H1 (cell line): ENCODE data around the gene CMIP. TPM values are rescaled to one million over a fixed set of nuclear protein-coding genes. Genes with fewer than 3 reads are reported as not detected.

Experiments used
- CTCF ChIA-PET: fragments of 300-600 bp; sonication (Branson Sonifier 250); formaldehyde crosslinking; loops from one replicate; lab custom pipeline; 2021; ENCODE audit not compliant: partially characterized antibody; lab: Charles Lee
- POLR2A ChIA-PET: fragments of 300-600 bp; sonication (Branson Sonifier 250); formaldehyde crosslinking; loops from one replicate; lab custom pipeline; 2021; ENCODE audit warnings: inconsistent platforms; ENCODE audit not compliant: partially characterized antibody; lab: Charles Lee
- DNase-seq, 2 experiments: peaks; one replicate each; pipeline versions ENCODE4 v3.0.0 to v3.0.0-alpha.2; 2010 to 2022; ENCODE audit warnings: low spot score in 2 of 2, low read depth in 1 of 2, mixed read lengths in 1 of 2
- FAIRE-seq: peaks from 2 replicates; lab custom pipeline; 2011; peaks lifted over from hg19 to GRCh38; lab: Jason Lieb, UNC
- H2AFZ ChIP-seq: 2 replicates; pipeline ENCODE4 v1.8.1; 2012; ENCODE audit warnings: low read length, inconsistent platforms
- H2AK5ac ChIP-seq: 2 replicates; pipeline ENCODE4 v1.6.1; 2013; ENCODE audit warnings: low read depth, low read length
- H2BK120ac ChIP-seq: replicated peaks from 2 replicates; pipeline ENCODE3; 2013; ENCODE audit warnings: low read depth, low read length, inconsistent platforms
- H2BK12ac ChIP-seq: 2 replicates; pipeline ENCODE4 v1.6.1; 2013; ENCODE audit warnings: low read depth, low read length
- H2BK15ac ChIP-seq: 2 replicates; pipeline ENCODE4 v1.6.1; 2013; ENCODE audit warnings: low read length
- H2BK20ac ChIP-seq: 2 replicates; pipeline ENCODE4 v1.6.1; 2013; ENCODE audit warnings: low read length
- H2BK5ac ChIP-seq: 2 replicates; pipeline ENCODE4 v1.6.1; 2013; ENCODE audit warnings: low read depth, low read length
- H3K14ac ChIP-seq: 2 replicates; pipeline ENCODE4 v1.6.1; 2013; ENCODE audit warnings: inconsistent platforms; ENCODE audit not compliant: insufficient read length
- H3K18ac ChIP-seq: 2 replicates; pipeline ENCODE4 v1.6.1; 2013; ENCODE audit warnings: low read length; ENCODE audit errors: extremely low read depth
- H3K23ac ChIP-seq: 2 replicates; pipeline ENCODE4 v1.6.1; 2013; ENCODE audit warnings: inconsistent platforms; ENCODE audit not compliant: insufficient read length
- H3K23me2 ChIP-seq: 2 replicates; pipeline ENCODE4 v1.6.1; 2013; ENCODE audit warnings: low read depth, low read length
- H3K27ac ChIP-seq: 2 replicates; pipeline ENCODE4 v1.6.1; 2011; ENCODE audit warnings: low read depth, low read length, inconsistent platforms
- H3K27me3 ChIP-seq, 4 experiments: replicated peaks in 1 of 4; 1 replicate in 1 of 4; 2 replicates in 3 of 4; pipeline versions ENCODE4 v1.6.1 to v1.8.1; 2011 to 2013; ENCODE audit warnings: low read length in 3 of 4, mild to moderate bottlenecking in 3 of 4, inconsistent platforms in 2 of 4, mixed read lengths in 2 of 4, moderate library complexity in 1 of 4; ENCODE audit not compliant: control insufficient read depth in 3 of 4, insufficient read depth in 3 of 4; ENCODE audit errors: extremely low read depth in 1 of 4
- H3K36me3 ChIP-seq, 4 experiments: 2 replicates each; pipeline versions ENCODE4 v1.6.1 to v1.8.1; 2011 to 2013; ENCODE audit warnings: mild to moderate bottlenecking in 4 of 4, low read length in 3 of 4, moderate library complexity in 2 of 4, control low read depth in 1 of 4, inconsistent platforms in 1 of 4; ENCODE audit not compliant: insufficient read depth in 4 of 4, control insufficient read depth in 2 of 4
- H3K4ac ChIP-seq: replicated peaks from 2 replicates; pipeline ENCODE3; 2013; ENCODE audit warnings: low read length, low read depth, mixed read lengths, inconsistent platforms; ENCODE audit not compliant: insufficient read length
- H3K4me1 ChIP-seq, 4 experiments: replicated peaks in 1 of 4; 1 replicate in 1 of 4; 2 replicates in 3 of 4; pipeline versions ENCODE4 v1.6.1 to v1.8.1; 2011 to 2013; ENCODE audit warnings: low read length in 3 of 4, inconsistent platforms in 2 of 4, mixed read lengths in 1 of 4; ENCODE audit not compliant: insufficient read depth in 4 of 4, control insufficient read depth in 3 of 4
- H3K4me2 ChIP-seq, 2 experiments: 2 replicates each; pipeline versions ENCODE4 v1.6.1 to v1.8.1; 2011 to 2013; ENCODE audit warnings: low read depth in 2 of 2, low read length in 2 of 2, control low read depth in 1 of 2, inconsistent platforms in 1 of 2, mild to moderate bottlenecking in 1 of 2; ENCODE audit not compliant: insufficient read depth in 1 of 2
- H3K4me3 ChIP-seq, 4 experiments: fragments of 200-600, 300-600 bp in 1 of 4; sonication (generic), shearing (Covaris generic), sonication (Bioruptor Twin) in 1 of 4; 2 replicates each; pipeline versions ENCODE4 v1.5.1 to v1.8.1; 2011 to 2016; ENCODE audit warnings: low read length in 4 of 4, low read depth in 3 of 4, control low read depth in 2 of 4, inconsistent platforms in 2 of 4, mild to moderate bottlenecking in 2 of 4, mixed read lengths in 1 of 4, moderate library complexity in 1 of 4; ENCODE audit not compliant: insufficient read depth in 2 of 4; ENCODE audit errors: extremely low read depth in 1 of 4
- H3K56ac ChIP-seq: replicated peaks from 2 replicates; pipeline ENCODE3; 2013; ENCODE audit warnings: low read depth, mild to moderate bottlenecking, mixed read lengths, low read length, inconsistent platforms; ENCODE audit not compliant: insufficient read length
- H3K79me1 ChIP-seq: 2 replicates; pipeline ENCODE4 v1.6.1; 2013; ENCODE audit warnings: low read depth, low read length, control low read depth
- H3K79me2 ChIP-seq, 2 experiments: 2 replicates each; pipeline versions ENCODE4 v1.6.1 to v1.8.1; 2012 to 2013; ENCODE audit warnings: low read length in 2 of 2, mild to moderate bottlenecking in 2 of 2, inconsistent platforms in 1 of 2; ENCODE audit not compliant: insufficient read depth in 2 of 2, control insufficient read depth in 1 of 2
- H3K9ac ChIP-seq, 4 experiments: replicated peaks in 1 of 4; 1 replicate in 1 of 4; 2 replicates in 3 of 4; pipeline versions ENCODE4 v1.6.1 to v1.8.1; 2011 to 2013; ENCODE audit warnings: low read depth in 3 of 4, low read length in 3 of 4, control low read depth in 2 of 4, mild to moderate bottlenecking in 2 of 4, moderate library complexity in 2 of 4, inconsistent platforms in 1 of 4; ENCODE audit errors: extremely low read depth in 1 of 4
- H3K9me3 ChIP-seq, 2 experiments: 2 replicates each; pipeline versions ENCODE4 v1.6.1 to v1.8.1; 2012 to 2013; ENCODE audit warnings: mild to moderate bottlenecking in 2 of 2, moderate library complexity in 2 of 2, control low read depth in 1 of 2, inconsistent platforms in 1 of 2, low read depth in 1 of 2, low read length in 1 of 2, mixed read lengths in 1 of 2; ENCODE audit not compliant: insufficient read depth in 2 of 2
- H4K20me1 ChIP-seq, 2 experiments: replicated peaks in 1 of 2; 2 replicates each; pipeline versions ENCODE3 to v1.8.1; 2011 to 2013; ENCODE audit warnings: inconsistent platforms in 2 of 2, low read length in 2 of 2, mild to moderate bottlenecking in 1 of 2; ENCODE audit not compliant: insufficient read depth in 2 of 2, control insufficient read depth in 1 of 2
- H4K5ac ChIP-seq: 2 replicates; pipeline ENCODE4 v1.6.1; 2013; ENCODE audit warnings: low read length, low read depth, mixed read lengths, inconsistent platforms; ENCODE audit not compliant: insufficient read length
- H4K8ac ChIP-seq: 2 replicates; pipeline ENCODE4 v1.8.0; 2013; ENCODE audit warnings: mild to moderate bottlenecking, moderate library complexity, low read length, inconsistent platforms; ENCODE audit not compliant: insufficient read depth; ENCODE audit errors: extremely low read depth
- H4K91ac ChIP-seq: replicated peaks from 2 replicates; pipeline ENCODE3; 2013; ENCODE audit warnings: low read length, mixed read lengths, inconsistent platforms; ENCODE audit not compliant: insufficient read length
- BACH1 ChIP-seq: IDR thresholded peaks from 2 replicates; pipeline ENCODE4 v1.6.1; 2012; ENCODE audit warnings: low read length, improper control_type of control experiment
- GTF2F1 ChIP-seq: IDR thresholded peaks from 2 replicates; pipeline ENCODE4 v1.6.1; 2012; ENCODE audit warnings: low read depth, low read length, improper control_type of control experiment, borderline replicate concordance
- HDAC2 ChIP-seq, 2 experiments: fragments of 300-600 bp in 1 of 2; sonication (generic) in 1 of 2; IDR thresholded peaks; 2 replicates each; pipeline ENCODE4 v1.6.1; 2011 to 2012; ENCODE audit warnings: low read depth in 2 of 2, low read length in 2 of 2, mild to moderate bottlenecking in 2 of 2, moderate library complexity in 2 of 2, borderline replicate concordance in 1 of 2, inconsistent platforms in 1 of 2
- JUND ChIP-seq: IDR thresholded peaks from 2 replicates; pipeline ENCODE4 v1.6.1; 2011; ENCODE audit warnings: mild to moderate bottlenecking, improper control_type of control experiment, low read length
- NANOG ChIP-seq: IDR thresholded peaks from 2 replicates; pipeline ENCODE4 v1.6.1; 2011; ENCODE audit warnings: low read length, low read depth, mild to moderate bottlenecking, inconsistent platforms; ENCODE audit not compliant: insufficient read depth, poor library complexity, severe bottlenecking
- RBBP5 ChIP-seq: IDR thresholded peaks from 2 replicates; pipeline ENCODE4 v1.7.1; 2012; ENCODE audit warnings: low read depth, mild to moderate bottlenecking, inconsistent platforms, low read length, moderate library complexity, borderline replicate concordance
- RFX5 ChIP-seq: IDR thresholded peaks from 2 replicates; pipeline ENCODE4 v1.6.1; 2011; ENCODE audit warnings: low read depth, low read length, improper control_type of control experiment, borderline replicate concordance
- RXRA ChIP-seq: IDR thresholded peaks from 2 replicates; pipeline ENCODE4 v1.6.1; 2011; ENCODE audit warnings: low read depth, mild to moderate bottlenecking, low read length, moderate library complexity; ENCODE audit not compliant: insufficient read depth
- SIN3A ChIP-seq, 2 experiments: IDR thresholded peaks in 1 of 2; conservative IDR thresholded peaks in 1 of 2; 2 replicates each; pipeline ENCODE4 v1.6.1; 2011 to 2012; ENCODE audit warnings: low read length in 2 of 2, improper control_type of control experiment in 1 of 2, low read depth in 1 of 2, mild to moderate bottlenecking in 1 of 2
- TAF7 ChIP-seq: optimal IDR thresholded peaks from 2 replicates; pipeline ENCODE3; 2011; ENCODE audit warnings: low read depth, mild to moderate bottlenecking, inconsistent platforms, low read length, moderate library complexity, borderline replicate concordance
- WGBS, 2 experiments: shearing (Covaris generic) in 1 of 2; methylation state at CpG; one replicate each; pipeline versions ENCODE4 v1.1.6 to v1.1.7; 2013 to 2015; ENCODE audit warnings: low lambda C conversion rate in 2 of 2, mixed read lengths in 2 of 2, inconsistent platforms in 1 of 2, low coverage in 1 of 2, missing lambda C conversion rate in 1 of 2; ENCODE audit not compliant: insufficient replicate concordance in 2 of 2, insufficient coverage in 1 of 2, insufficient read length in 1 of 2; ENCODE audit errors: extremely low coverage in 1 of 2, missing lambda C conversion rate in 1 of 2; 5-methylcytosine and 5-hydroxymethylcytosine counted together
- polyA plus RNA-seq, 7 experiments: library from polyadenylated mRNA; depleted of rRNA in 3 of 7; stranded (reverse) in 5 of 7; unstranded in 2 of 7; fragments of >200 nt in 5 of 7; fragments of 200-250 nt in 2 of 7; gene quantifications; 1 replicate in 5 of 7; 2 replicates in 1 of 7; 4 replicates in 1 of 7; pipeline versions ENCODE4 v1.2.1 to v1.2.3, GENCODE V29; 2011 to 2013; ENCODE audit warnings: missing spikeins in 2 of 7, mixed read lengths in 2 of 7
- total RNA-seq: library from RNA; stranded (reverse); fragmentation: NEBNext Ultra II Directional; extraction: Animal tissue kit (Norgen Biotek cat#: 25700); gene quantifications from 2 replicates; pipeline ENCODE4 v1.2.1, GENCODE V29; 2021

Gene CMIP
- total and polyA plus RNA-seq, 2 of the 8 experiments (the other 6 are each of a cell fraction or from before 2014, with no cell fraction given) = 7.9 to 53.2 TPM

DNA sequence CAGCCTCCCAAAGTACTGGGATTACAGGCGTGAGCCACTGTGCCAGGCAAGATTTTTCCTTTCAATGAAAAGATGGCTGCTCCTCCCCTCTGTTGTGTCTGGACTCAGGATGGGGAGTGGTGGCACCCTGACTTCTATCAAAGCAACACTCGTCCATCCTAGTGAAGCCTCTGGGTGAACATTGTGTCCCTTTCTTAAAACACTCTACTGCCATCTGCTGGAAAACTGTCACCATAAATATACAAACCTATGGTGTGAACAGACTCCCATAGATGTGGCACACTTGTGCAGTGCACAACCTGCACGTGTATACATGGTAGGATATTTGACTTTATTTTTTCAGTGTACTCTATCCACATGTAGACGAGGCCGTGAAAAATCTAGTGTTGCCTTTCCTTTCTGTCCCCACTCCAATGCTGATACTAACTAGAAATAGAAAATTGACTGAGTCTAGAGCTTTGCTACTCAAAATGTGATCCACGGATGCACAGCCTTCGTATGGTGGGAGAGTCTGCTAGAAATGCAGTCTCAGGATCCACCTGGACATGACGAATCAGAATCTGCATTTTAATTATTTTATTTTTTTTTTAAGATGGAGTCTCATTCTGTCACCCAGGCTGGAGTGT lies 278.6 kb downstream of the CMIP start:
- Histone ChIP-seq H2BK5ac (no peak overlapping the region), H3K14ac (no peak overlapping the region), H3K56ac (no peak overlapping the region), H3K23ac (no peak overlapping the region), H3K27ac (no peak overlapping the region), H3K4ac (no peak overlapping the region), H2BK12ac (no peak overlapping the region), H3K4me3 (no peak overlapping the region), H4K5ac (no peak overlapping the region), H2AK5ac (no peak overlapping the region), H2BK20ac (no peak overlapping the region), H3K4me2 (no peak overlapping the region), H2BK120ac (no peak overlapping the region), H2AFZ (no peak overlapping the region), H3K79me1 (no peaks in the 10 kb centered on the region), H3K23me2 (no peaks in the 10 kb centered on the region), H3K9ac (no peak overlapping the region), H3K18ac (no peak overlapping the region), H4K8ac (no peak overlapping the region), H3K9me3 (peaks cover 0 to 3% of the 10 kb centered on the region in 2 experiments; a peak in 1 of 4 replicates), H4K20me1 (no peaks in the 10 kb centered on the region), H4K91ac (no peak overlapping the region), H3K4me1 (no peaks in the 10 kb centered on the region; a peak in 2 of 7 replicates), H3K27me3 (no peaks in the 10 kb centered on the region), H2BK15ac (no peak overlapping the region), H3K79me2 (no peaks in the 10 kb centered on the region), H3K36me3 (no peaks in the 10 kb centered on the region)
- 57% methylated on average over 8 of the region's 8 CpGs; no CpG with 5 or more reads in 1 of the 2 experiments for WGBS, 2 experiments
- FAIRE-seq (peak; percentile 92), DNase-seq (no peak)
- ChIA-PET POLR2A (interaction anchor here (0.6 kb wide), 1 partner anchor 36 kb away, joined by 3 read pairs; no protein-coding TSS in a partner anchor), CTCF (interaction anchor here (0.7 to 4.0 kb wide), 29 partner anchors 10 to 719 kb away, joined by 3 to 40 read pairs (median 4); no protein-coding TSS in a partner anchor)
- TF ChIP-seq BACH1 = peak; percentile 29; the same call in 1 of the 2 replicates
- TF ChIP-seq RBBP5 = no peak
- TF ChIP-seq NANOG = no peak
- no peak for TF ChIP-seq RXRA
- TF ChIP-seq HDAC2 (IDR thresholded peaks at IDR 0.05; ENCODE audit: borderline replicate concordance in 1 of 2, low read depth in 2 of 2, low read length in 2 of 2) = peak in 1 of 2 experiments; percentile 63; a peak in 1 of 4 replicates
- TF ChIP-seq SIN3A (conservative IDR thresholded peaks at IDR 0.05 in 1 of 2, IDR thresholded peaks at IDR 0.05 in 1 of 2; ENCODE audit: low read depth in 1 of 2, low read length in 2 of 2) = 0 out of 4 replicates have a peak, but pooled peaks of 1 of the 2 experiments have one; percentile 26
- no peak for TF ChIP-seq JUND
- no peak for TF ChIP-seq TAF7
- no peak for TF ChIP-seq GTF2F1
- TF ChIP-seq RFX5 = no peak
